DND-41 (cell line): ENCODE results near the gene PML.

Experiments
- EZH2 ChIP-seq: IDR thresholded peaks from 3 replicates; pipeline ENCODE4 v1.6.1; 2012; ENCODE audit warnings: borderline replicate concordance, low read depth, mild to moderate bottlenecking, moderate library complexity, low read length, inconsistent platforms; ENCODE audit not compliant: severe bottlenecking
- TF ChIP-seq, protein P1 (sequence below): IDR thresholded peaks from 2 replicates; pipeline ENCODE4 v1.5.1; 2012; ENCODE audit warnings: borderline replicate concordance, low read length, moderate library complexity, mild to moderate bottlenecking; ENCODE audit not compliant: poor library complexity, severe bottlenecking; ENCODE audit errors: extremely low read depth

DNA sequence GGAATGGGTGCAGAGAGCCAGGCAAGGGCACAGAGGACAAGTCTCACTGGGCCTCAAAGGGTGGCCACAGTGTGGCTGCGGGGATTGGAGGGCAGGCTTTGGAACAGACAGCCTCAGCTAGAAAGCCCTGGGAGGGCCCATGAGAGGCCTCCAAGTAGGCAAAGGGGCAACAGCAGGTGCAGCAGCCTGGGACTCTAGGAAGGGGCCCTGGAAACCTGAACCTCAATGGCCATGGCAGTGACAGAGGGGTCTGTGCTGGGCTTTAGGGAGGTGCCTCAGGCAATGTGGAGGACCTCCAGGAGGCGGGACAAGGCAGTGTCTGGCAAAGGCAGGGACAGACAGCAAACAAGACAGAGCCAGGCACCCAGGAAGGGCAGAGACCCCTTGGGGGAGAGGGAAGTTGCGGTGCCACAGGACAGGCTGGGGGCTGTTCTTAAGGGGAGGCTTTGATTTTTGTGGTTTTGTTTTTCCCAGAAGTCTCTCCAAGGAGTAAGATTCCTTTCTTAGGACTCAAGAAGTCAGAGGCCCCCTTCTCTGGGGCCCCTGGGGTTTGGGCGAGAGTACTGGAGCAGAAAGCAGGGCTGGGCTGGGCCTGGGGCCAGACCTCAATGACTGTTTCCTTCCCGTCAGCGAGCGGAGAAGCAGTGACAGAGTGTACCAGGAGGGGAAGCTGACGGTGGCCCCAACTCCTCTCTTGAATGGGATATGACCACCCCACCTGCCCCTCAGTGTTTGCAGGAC is 12.1 kb upstream of the PML start:
- TF ChIP-seq, protein P1, sequence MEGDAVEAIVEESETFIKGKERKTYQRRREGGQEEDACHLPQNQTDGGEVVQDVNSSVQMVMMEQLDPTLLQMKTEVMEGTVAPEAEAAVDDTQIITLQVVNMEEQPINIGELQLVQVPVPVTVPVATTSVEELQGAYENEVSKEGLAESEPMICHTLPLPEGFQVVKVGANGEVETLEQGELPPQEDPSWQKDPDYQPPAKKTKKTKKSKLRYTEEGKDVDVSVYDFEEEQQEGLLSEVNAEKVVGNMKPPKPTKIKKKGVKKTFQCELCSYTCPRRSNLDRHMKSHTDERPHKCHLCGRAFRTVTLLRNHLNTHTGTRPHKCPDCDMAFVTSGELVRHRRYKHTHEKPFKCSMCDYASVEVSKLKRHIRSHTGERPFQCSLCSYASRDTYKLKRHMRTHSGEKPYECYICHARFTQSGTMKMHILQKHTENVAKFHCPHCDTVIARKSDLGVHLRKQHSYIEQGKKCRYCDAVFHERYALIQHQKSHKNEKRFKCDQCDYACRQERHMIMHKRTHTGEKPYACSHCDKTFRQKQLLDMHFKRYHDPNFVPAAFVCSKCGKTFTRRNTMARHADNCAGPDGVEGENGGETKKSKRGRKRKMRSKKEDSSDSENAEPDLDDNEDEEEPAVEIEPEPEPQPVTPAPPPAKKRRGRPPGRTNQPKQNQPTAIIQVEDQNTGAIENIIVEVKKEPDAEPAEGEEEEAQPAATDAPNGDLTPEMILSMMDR = no peak
- no peak for TF ChIP-seq EZH2
